ENCODE results near the gene GFPT1.
A peak's percentile ranks its signal among the peaks of the same experiment; 100 is the strongest.
"Not testable (repeated sequence)": the region's sequence is repeated elsewhere in the genome, so short reads cannot be mapped to it uniquely, and the experiment has no call there.

The GFPT1 gene

GRCh38 chr2:69386360-69386759 is 667 bp downstream of the GFPT1 start:
- in situ Hi-C loops (cut with HindIII; ENCODE audit: low pct_ligation_motif_present, low pct_unique_long_range_greater_than_20kb, low sequenced_read_pairs) = no loop called here
- peak; percentile 31 for DNase-seq

GRCh38 chr2:69385443-69386151 is 1.4 kb downstream of the GFPT1 start:
- DNase-seq = peak; percentile 44
- in situ Hi-C loops (cut with HindIII; ENCODE audit: low pct_ligation_motif_present, low pct_unique_long_range_greater_than_20kb, low sequenced_read_pairs) = no loop called here

- in situ Hi-C loops (cut with HindIII; ENCODE audit: low pct_ligation_motif_present, low pct_unique_long_range_greater_than_20kb, low sequenced_read_pairs) = no loop called here
- no peak for DNase-seq
Measured at GRCh38 chr2:69384618-69385081, 2.4 kb downstream of the GFPT1 start.

- in situ Hi-C loops (cut with HindIII; ENCODE audit: low pct_ligation_motif_present, low pct_unique_long_range_greater_than_20kb, low sequenced_read_pairs) = no loop called here
Measured at GRCh38 chr2:69383176-69383812, 3.7 kb downstream of the GFPT1 start.

DNA sequence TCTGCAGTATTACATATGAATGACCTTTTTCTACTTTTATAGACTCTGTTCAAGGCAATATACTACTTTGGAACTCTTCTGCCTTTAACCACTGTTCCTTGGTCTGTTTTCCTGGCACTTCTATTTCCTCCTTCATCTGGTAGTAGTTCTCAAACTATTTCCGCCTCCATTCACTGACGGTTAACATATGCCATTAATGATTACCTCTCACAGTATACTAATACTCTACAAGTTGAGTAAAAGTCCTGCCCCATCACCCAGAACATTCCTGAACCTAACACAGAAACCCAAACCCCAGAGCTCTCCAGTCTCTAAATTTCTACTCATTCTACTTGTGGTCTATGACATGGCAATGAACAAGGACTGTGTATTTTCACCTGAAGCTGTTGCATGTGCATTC is 4.5 kb downstream of the GFPT1 start:
- in situ Hi-C loops (cut with HindIII; ENCODE audit: low pct_ligation_motif_present, low pct_unique_long_range_greater_than_20kb, low sequenced_read_pairs) = no loop called here
- peak; percentile 45 for DNase-seq

More at GRCh38 chr2:69383176-69383812, 3.7 kb downstream of the GFPT1 start:
- DNase-seq = no peak

- no peak for DNase-seq
- in situ Hi-C loops (cut with HindIII; ENCODE audit: low pct_ligation_motif_present, low pct_unique_long_range_greater_than_20kb, low sequenced_read_pairs) = no loop called here
Measured at GRCh38 chr2:69381337-69381737, 5.7 kb downstream of the GFPT1 start.

- no peak for DNase-seq
- in situ Hi-C loops (cut with HindIII; ENCODE audit: low pct_ligation_motif_present, low pct_unique_long_range_greater_than_20kb, low sequenced_read_pairs) = no loop called here
Measured at GRCh38 chr2:69380072-69380917, 6.7 kb downstream of the GFPT1 start.

GRCh38 chr2:69376403-69376802 is 10.6 kb downstream of the GFPT1 start:
- DNase-seq = no peak
- in situ Hi-C loops (cut with HindIII; ENCODE audit: low pct_ligation_motif_present, low pct_unique_long_range_greater_than_20kb, low sequenced_read_pairs) = no loop called here

GRCh38 chr2:69375494-69376353 is 11.3 kb downstream of the GFPT1 start:
- in situ Hi-C loops (cut with HindIII; ENCODE audit: low pct_ligation_motif_present, low pct_unique_long_range_greater_than_20kb, low sequenced_read_pairs) = no loop called here
- peak; percentile 60 for DNase-seq

DNA sequence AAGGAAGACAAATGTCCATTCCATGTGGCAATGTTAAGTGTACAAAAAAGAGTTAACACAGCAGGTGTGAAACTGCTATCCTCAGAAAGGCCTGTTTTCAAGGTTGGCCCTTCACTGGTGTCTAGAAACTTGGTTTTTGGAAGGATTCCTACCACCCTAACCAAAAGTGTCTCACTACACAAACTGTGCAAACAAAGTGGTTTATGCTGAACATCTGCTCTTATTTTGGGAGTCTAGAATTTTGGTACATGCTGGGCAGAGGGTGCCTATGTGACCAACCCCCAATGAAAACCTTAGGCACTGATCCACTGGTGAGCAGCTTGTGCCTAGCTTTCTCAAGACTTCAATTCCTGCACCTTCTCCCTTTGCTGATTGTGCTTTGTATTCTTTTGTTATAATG is 14.3 kb downstream of the GFPT1 start:
- in situ Hi-C loops (cut with HindIII; ENCODE audit: low pct_ligation_motif_present, low pct_unique_long_range_greater_than_20kb, low sequenced_read_pairs) = no loop called here
- DNase-seq = no peak

DNA sequence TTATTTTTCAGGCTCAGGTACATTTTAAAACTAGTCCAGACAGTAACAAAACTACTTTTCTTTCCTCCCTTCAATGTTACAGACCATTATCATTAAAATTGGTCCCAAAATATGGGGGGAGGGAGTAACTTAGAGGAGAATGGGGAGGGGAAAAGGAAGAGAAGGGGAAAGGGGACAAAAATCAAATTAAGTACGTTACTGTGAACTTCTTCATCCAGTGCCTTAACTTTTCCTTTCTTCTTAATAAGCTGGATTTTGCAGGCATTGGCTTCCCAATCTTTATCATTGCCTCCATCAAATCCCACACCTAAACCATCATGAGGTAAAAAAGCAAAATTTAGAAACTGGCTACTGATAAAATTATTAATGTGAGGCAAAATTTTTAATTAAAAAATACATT is 17.2 kb downstream of the GFPT1 start:
- DNase-seq = no peak
- in situ Hi-C loops (cut with HindIII; ENCODE audit: low pct_ligation_motif_present, low pct_unique_long_range_greater_than_20kb, low sequenced_read_pairs) = no loop called here

DNA sequence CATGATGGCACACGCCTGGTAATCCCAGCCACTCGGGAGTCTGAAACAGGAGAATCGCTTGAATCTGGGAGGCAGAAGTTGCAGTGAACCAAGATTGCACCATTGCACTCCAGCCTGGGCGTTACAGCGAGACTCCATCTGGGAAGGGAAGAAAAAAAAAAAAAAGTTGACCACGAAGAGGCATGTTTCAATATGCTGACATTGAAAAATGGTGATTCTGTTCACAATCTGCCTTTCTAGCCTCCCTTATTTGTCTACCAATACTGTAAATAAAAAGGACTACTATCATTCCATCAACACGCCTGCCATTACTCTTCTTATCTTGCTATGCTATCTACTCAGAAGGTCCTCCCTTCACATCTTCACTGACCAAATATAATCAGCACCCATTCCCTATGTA is 18.4 kb downstream of the GFPT1 start:
- in situ Hi-C loops (cut with HindIII; ENCODE audit: low pct_ligation_motif_present, low pct_unique_long_range_greater_than_20kb, low sequenced_read_pairs) = no loop called here
- DNase-seq = no peak

DNA sequence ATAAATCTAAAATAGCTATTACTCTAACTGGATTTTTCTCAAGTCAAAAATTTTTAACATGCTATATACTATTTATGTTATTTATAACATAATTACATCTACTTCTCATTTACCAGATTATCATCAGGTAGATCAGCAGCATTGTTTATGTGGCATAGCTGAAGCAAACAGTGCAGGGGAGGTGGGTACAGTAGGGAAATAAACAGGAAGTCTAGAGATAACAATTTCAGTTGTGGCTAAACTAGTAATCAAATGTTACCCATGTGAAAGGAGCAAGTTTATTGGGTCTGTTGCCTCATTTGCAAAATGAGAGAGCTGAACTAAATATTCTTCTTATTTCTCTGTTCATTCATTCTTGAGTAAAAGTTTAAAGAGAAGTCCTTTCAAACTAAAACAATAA is 27.7 kb downstream of the GFPT1 start:
- in situ Hi-C loops (cut with HindIII; ENCODE audit: low pct_ligation_motif_present, low pct_unique_long_range_greater_than_20kb, low sequenced_read_pairs) = no loop called here
- DNase-seq = no peak

- in situ Hi-C loops (cut with HindIII; ENCODE audit: low pct_ligation_motif_present, low pct_unique_long_range_greater_than_20kb, low sequenced_read_pairs) = no loop called here
- DNase-seq = no peak
Measured at GRCh38 chr2:69358914-69359313, 28.1 kb downstream of the GFPT1 start.

DNA sequence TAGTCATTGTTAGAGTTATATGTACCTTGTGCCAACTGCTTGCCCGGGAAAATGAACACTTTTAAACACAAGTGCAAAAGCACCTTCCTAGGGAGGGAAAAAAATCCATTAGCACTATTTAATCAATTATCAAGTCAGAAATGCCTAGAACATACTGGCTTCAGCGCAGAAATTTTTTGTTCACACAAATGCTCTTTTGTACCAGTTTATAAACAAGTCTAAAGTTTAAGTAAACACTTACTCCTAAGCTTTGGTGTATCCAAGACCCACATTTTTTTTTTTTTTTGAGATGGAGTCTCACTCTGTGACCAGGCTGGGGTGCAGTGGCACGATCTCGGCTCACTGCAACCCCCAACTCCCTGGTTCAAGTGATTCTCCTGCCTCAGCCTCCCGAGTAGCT is 30.6 kb downstream of the GFPT1 start:
- in situ Hi-C loops (cut with HindIII; ENCODE audit: low pct_ligation_motif_present, low pct_unique_long_range_greater_than_20kb, low sequenced_read_pairs) = no loop called here
- no peak for DNase-seq

GRCh38 chr2:69354976-69355375 is 32.1 kb downstream of the GFPT1 start:
- in situ Hi-C loops (cut with HindIII; ENCODE audit: low pct_ligation_motif_present, low pct_unique_long_range_greater_than_20kb, low sequenced_read_pairs); DNase-seq: not testable (repeated sequence)

GRCh38 chr2:69353360-69353759 is 33.7 kb downstream of the GFPT1 start:
- no peak for DNase-seq
- in situ Hi-C loops (cut with HindIII; ENCODE audit: low pct_ligation_motif_present, low pct_unique_long_range_greater_than_20kb, low sequenced_read_pairs) = no loop called here

- in situ Hi-C loops (cut with HindIII; ENCODE audit: low pct_ligation_motif_present, low pct_unique_long_range_greater_than_20kb, low sequenced_read_pairs) = no loop called here
- DNase-seq = no peak
Measured at GRCh38 chr2:69348781-69349180, 38.2 kb downstream of the GFPT1 start.

Data from ACHN (cell line).